ENCODE results near the gene TMEM87A.

Gene TMEM87A

DNA sequence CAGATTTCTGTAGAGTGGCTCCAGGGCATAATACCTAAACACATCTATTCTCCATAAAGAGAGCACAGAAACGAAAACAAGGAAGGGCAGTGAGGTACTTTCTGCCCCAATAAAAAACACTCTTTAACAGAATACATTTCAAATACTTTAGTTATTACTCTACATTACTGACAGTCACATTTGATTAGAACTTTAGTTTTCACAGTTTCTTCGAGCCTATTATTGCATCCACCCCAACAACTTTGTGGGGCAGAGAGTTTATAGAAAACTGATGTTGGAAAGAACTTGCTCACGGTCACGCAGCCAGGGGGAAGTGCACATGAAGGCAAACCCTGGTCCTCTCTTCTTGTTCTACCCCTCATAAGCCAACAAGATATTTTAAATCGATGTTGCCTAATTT is 74.1 kb downstream of the TMEM87A start:
- H3K4me1 Mint-ChIP-seq, result peaks cover 10% of the 10 kb centered on the region
- H3K9me3 Mint-ChIP-seq, result no peaks in the 10 kb centered on the region
- no peaks in the 10 kb centered on the region for H3K27me3 Mint-ChIP-seq
- no peak overlapping the region for H3K27ac Mint-ChIP-seq
- H3K4me3 Mint-ChIP-seq, result no peak overlapping the region
- ATAC-seq, result no peak
- H3K36me3 Mint-ChIP-seq, result peaks cover 59% of the 10 kb centered on the region

DNA sequence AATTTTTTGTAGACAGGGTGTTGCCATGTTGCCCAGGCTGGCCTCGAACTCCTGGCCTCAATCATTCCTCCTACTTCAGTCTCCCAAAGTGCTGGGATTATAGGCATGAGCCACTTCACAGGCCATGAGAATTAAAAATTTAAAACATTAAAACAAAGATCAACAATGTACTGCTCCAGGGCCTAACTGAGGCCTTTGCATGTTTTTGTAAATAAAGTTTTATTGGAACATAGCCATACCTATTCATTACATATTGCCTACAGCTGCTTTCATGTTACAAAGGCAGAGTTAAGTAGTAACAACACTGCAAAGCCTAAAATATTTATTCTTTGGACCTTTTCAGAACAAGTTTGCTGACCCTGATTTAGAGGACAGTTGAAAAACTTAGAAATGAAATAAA is 74.7 kb downstream of the TMEM87A start:
- no peak overlapping the region for H3K4me3 Mint-ChIP-seq
- peaks cover 65% of the 10 kb centered on the region for H3K36me3 Mint-ChIP-seq
- H3K27ac Mint-ChIP-seq, result no peak overlapping the region
- no peaks in the 10 kb centered on the region for H3K27me3 Mint-ChIP-seq
- no peaks in the 10 kb centered on the region for H3K9me3 Mint-ChIP-seq
- H3K4me1 Mint-ChIP-seq, result peaks cover 10% of the 10 kb centered on the region
- no peak for ATAC-seq

DNA sequence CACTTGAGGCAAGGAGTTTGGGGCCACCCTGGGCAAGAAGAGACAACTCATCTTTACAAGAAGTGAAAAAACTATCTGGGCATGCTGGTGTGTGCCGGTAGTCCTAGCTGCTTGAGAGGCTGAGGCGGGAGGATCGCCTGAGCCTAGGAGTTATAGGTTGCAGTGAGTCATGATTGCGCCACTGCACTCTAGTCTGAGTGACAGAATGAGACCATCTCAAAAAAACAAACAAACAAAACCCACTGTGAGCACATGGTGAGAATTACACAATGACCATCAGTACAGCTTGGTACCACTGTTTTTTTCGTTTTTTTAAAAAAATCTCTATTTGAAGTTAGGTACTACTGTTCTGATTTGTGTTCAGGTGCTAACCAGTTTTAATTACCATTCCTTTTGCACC is 78.7 kb downstream of the TMEM87A start:
- peaks cover 68% of the 10 kb centered on the region for H3K36me3 Mint-ChIP-seq
- no peak overlapping the region for H3K27ac Mint-ChIP-seq
- ATAC-seq, result no peak
- H3K4me1 Mint-ChIP-seq, result peaks cover 25% of the 10 kb centered on the region
- no peaks in the 10 kb centered on the region for H3K9me3 Mint-ChIP-seq
- no peak overlapping the region for H3K4me3 Mint-ChIP-seq
- no peaks in the 10 kb centered on the region for H3K27me3 Mint-ChIP-seq

DNA sequence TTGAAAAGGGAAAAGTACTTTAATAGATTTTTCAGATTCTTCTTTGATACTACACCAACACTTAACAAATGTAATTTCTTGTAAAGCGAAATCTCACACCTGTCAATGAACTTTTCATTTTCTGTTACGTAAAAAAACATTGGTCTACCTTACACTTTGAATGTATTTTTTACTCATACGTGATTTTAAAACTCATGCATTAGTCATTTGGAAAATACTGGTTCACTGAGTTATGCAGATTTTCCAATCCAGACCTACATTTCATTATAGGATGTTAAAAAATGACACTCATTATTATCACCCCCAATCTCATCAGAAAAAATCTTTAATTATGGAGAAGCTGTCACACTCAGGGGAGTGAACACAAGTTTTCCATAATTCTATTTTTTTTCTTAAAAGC is 79.8 kb downstream of the TMEM87A start:
- Mint-ChIP-seq H3K4me3 (no peak overlapping the region), H3K27ac (no peak overlapping the region), H3K36me3 (peaks cover 68% of the 10 kb centered on the region), H3K4me1 (peaks cover 25% of the 10 kb centered on the region), H3K9me3 (no peaks in the 10 kb centered on the region), H3K27me3 (no peaks in the 10 kb centered on the region)
- no peak for ATAC-seq

DNA sequence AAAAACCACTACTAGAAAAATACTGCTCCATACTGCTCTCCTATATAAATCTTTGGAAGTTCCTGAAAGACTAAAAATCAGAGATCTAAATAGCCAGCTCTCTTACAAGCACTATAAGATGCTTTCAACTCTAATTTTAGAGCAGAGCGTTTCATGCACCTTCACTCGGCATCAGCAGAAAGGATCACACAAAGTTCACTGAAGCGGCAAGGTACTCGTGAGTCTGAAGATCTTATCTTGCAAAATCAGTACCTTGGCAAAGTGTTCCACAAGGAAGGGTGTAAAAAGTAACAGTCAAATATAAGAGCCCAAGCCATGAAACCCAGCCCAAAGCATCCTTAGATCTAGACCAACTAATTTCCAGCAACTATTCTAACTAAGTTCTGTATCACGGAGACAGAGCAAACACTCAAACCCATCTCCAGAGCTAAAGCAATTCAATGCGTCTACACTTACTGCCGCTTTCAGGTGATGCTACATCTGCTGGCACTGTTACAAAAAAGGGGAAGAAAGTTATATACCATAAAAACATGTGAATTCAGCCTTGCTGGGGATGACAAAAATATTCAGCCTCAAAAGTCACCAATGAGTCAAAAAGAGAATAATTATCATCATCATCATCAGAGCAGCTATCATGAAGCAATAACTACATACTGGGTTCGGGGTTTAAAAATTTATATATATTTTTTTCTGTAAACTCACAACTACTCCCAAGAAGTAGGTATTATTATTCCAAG is 81.5 kb downstream of the TMEM87A start:
- H3K4me3 Mint-ChIP-seq, result no peak overlapping the region
- peak overlapping the region; percentile 72 for H3K27ac Mint-ChIP-seq
- peaks cover 68% of the 10 kb centered on the region for H3K36me3 Mint-ChIP-seq
- peaks cover 25% of the 10 kb centered on the region for H3K4me1 Mint-ChIP-seq
- ATAC-seq, result peak; percentile 31
- H3K27me3 Mint-ChIP-seq, result no peaks in the 10 kb centered on the region
- no peaks in the 10 kb centered on the region for H3K9me3 Mint-ChIP-seq

DNA sequence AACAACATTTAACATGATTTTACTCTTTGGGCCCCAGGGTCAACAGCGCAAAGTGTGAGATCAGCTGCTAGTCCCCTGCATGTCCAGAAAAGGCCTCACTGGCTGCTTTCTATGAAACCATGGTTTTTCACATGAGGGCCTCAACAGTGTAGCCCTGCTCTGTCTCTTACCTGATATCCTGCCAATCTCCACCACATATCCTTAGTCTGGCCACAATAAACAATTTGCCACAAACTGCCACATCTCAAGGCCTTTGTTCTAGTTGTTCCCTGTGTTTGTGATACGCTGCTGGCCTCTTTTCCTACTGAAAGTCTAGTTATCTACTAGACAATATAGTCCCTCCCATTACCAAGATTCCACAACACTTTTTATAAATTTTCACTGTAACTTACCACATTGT is 82.9 kb downstream of the TMEM87A start:
- Mint-ChIP-seq H3K4me3 (no peak overlapping the region), H3K36me3 (peaks cover 67% of the 10 kb centered on the region)

DNA sequence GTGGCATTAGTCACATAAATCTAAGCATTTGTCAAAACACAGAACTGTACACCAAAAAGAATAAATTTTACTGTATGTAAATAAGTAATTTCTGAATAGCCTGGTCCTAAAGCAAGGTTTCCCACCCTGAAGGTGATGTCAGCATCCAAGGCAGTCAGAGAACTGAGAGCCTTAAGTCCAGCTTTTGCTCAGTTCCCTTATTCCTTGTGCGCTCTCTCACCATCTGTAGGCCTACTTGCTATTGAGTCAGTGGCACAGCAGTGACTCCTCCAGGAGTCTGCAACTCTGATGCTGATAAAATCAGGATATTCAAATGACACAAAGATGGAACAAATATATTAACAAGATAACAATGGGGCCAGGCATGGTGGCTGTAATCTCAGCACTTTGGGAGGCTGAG is 87.4 kb downstream of the TMEM87A start:
- ATAC-seq, result no peak
- H3K4me1 Mint-ChIP-seq, result peaks cover 11% of the 10 kb centered on the region
- H3K27me3 Mint-ChIP-seq, result no peaks in the 10 kb centered on the region
- no peak overlapping the region for H3K4me3 Mint-ChIP-seq
- peaks cover 72% of the 10 kb centered on the region for H3K36me3 Mint-ChIP-seq
- H3K27ac Mint-ChIP-seq, result no peak overlapping the region
- H3K9me3 Mint-ChIP-seq, result no peaks in the 10 kb centered on the region

More for the DNA sequence above, 82.9 kb downstream of the TMEM87A start:
- Mint-ChIP-seq H3K9me3 (no peaks in the 10 kb centered on the region), H3K27ac (no peak overlapping the region), H3K27me3 (no peaks in the 10 kb centered on the region), H3K4me1 (peaks cover 25% of the 10 kb centered on the region)
- ATAC-seq, result no peak

DNA sequence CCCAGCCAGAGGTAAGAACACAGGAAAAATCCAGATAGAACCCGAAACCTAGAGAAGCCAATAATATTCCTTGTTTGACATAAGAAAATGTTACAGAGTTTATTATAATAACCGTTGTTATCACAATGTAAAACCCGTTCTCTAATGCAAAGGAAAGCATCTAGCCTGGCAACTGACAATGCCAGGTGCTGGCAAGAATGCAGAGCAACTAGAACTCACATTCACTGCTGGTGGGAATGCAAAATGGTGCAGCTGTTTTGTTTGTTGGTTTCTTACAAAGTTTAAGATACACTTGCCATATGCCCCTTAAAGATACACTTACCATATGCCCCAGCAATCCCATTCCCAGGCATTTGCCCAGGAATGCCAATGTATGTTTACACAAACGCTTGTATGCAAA is 88.5 kb downstream of the TMEM87A start:
- Mint-ChIP-seq H3K36me3 (peaks cover 72% of the 10 kb centered on the region), H3K4me3 (no peak overlapping the region), H3K27me3 (no peaks in the 10 kb centered on the region), H3K27ac (peak overlapping the region; percentile 29), H3K4me1 (peaks cover 11% of the 10 kb centered on the region), H3K9me3 (no peaks in the 10 kb centered on the region)
- no peak for ATAC-seq

DNA sequence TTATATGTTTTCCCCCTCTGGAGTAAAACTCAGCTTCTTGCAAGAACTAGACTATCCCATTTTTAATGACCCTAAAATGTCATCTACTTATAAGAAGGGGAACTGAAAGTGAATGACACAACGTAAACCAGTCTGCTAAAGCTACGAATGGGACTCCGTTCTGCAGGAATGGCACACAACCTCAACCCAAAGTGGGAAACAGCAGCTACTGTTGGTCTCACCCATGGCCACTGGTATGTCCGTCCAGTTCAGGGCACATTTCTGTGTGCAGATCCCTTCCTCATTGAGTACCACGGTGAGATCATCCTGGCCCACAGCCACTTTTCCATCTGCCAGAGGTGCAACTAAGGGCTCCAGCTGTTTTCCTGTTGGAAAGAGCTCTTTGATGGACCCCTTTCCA is 88.9 kb downstream of the TMEM87A start:
- no peaks in the 10 kb centered on the region for H3K27me3 Mint-ChIP-seq
- no peak overlapping the region for H3K4me3 Mint-ChIP-seq
- peak; percentile 48 for ATAC-seq
- H3K36me3 Mint-ChIP-seq, result peaks cover 71% of the 10 kb centered on the region
- no peaks in the 10 kb centered on the region for H3K9me3 Mint-ChIP-seq
- peak overlapping the region; percentile 29 for H3K27ac Mint-ChIP-seq
- H3K4me1 Mint-ChIP-seq, result peaks cover 11% of the 10 kb centered on the region

DNA sequence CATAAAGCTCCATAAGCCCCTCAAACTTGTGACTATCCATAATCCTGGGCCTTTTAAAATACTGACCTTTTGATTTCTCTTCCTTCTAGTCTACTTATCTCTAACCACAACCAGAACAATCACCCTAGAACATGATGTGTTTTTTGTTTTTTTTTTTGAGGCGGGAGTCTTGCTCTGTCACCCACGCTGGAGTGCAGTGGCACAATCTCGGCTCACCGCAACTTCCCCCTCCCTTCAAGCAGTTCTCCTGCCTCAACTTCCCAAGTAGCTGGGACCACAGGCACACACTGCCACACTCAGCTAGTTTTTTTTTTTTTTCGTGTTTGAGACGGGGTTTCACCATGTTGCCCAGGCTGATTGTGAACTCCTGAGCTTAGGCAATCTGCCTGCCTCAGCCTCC is 90.3 kb downstream of the TMEM87A start:
- Mint-ChIP-seq H3K4me3 (no peak overlapping the region), H3K27ac (no peak overlapping the region), H3K36me3 (peaks cover 66% of the 10 kb centered on the region), H3K4me1 (peaks cover 11% of the 10 kb centered on the region), H3K9me3 (no peaks in the 10 kb centered on the region), H3K27me3 (no peaks in the 10 kb centered on the region)
- no peak for ATAC-seq

DNA sequence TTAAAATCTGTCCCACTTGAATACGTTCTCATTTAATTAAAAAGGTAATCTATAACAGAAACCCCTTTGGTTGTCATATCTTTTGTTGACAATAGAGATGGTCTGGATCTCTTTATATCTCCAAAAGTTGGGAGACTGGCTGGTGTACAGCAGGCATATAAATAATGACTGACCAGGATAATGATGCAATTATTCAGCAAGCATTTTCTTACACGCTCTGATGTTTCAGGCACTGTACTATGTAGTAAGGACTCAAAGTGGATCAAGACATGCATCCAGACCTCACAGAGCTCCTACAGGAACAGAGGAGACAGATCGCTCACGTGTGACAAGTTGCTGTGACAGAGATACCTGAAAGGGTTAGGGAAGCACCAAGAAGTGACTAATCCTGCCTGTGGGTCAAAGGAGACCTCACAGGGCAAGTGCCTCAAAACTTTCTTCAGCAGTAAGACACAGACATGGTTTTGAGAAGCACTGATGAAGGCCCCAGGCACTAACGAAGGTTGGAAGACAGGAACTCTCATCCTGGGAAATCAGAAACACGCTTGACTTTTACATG is 90.8 kb downstream of the TMEM87A start:
- H3K27me3 Mint-ChIP-seq, result no peaks in the 10 kb centered on the region
- H3K4me3 Mint-ChIP-seq, result no peak overlapping the region
- no peak overlapping the region for H3K27ac Mint-ChIP-seq
- H3K36me3 Mint-ChIP-seq, result peaks cover 66% of the 10 kb centered on the region
- no peaks in the 10 kb centered on the region for H3K9me3 Mint-ChIP-seq
- peaks cover 11% of the 10 kb centered on the region for H3K4me1 Mint-ChIP-seq
- no peak for ATAC-seq

DNA sequence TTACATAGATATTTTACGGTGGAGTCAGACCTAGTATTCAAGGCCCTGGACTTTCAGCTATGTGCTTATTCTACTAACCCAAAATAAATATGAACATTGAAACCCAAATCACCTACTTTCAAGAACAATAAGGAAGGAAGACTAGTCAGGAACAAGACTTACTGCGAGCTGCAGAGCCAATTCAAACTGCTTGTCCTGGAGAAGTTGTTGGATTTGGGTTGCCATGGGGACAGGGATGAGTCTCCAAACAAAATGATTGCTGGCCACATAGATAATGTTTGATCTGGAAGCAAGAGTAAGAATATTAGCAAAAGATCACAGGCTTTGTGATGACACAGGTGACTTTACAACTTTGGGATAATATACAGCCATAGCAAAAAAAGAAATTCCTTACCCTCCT is 95.2 kb downstream of the TMEM87A start:
- H3K4me3 Mint-ChIP-seq, result no peak overlapping the region
- no peaks in the 10 kb centered on the region for H3K9me3 Mint-ChIP-seq
- peaks cover 66% of the 10 kb centered on the region for H3K36me3 Mint-ChIP-seq
- H3K27me3 Mint-ChIP-seq, result no peaks in the 10 kb centered on the region
- H3K27ac Mint-ChIP-seq, result no peak overlapping the region
- ATAC-seq, result no peak
- H3K4me1 Mint-ChIP-seq, result no peaks in the 10 kb centered on the region

DNA sequence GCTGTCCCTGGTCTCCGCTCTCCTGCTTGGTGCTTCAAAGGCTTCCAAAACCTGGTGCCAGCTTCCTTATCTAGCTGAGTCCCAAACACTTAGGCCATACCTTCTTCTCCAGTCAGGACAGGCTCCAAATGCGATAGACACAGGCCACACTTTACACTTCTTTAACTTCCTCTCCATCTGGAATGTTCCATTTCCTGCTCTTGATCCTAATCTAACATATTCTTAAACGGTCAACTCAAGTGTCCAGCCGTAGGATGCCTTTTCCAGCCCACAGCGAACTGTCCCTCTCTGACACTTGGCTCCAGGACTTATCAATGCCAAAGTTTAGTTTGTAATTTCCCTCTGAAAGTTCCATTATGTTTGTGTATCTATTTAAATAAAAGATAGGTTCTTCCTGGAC is 97.6 kb downstream of the TMEM87A start:
- H3K36me3 Mint-ChIP-seq, result peaks cover 69% of the 10 kb centered on the region
- H3K4me1 Mint-ChIP-seq, result peaks cover 15% of the 10 kb centered on the region
- no peaks in the 10 kb centered on the region for H3K27me3 Mint-ChIP-seq
- no peak for ATAC-seq
- H3K27ac Mint-ChIP-seq, result no peak overlapping the region
- H3K4me3 Mint-ChIP-seq, result no peak overlapping the region
- H3K9me3 Mint-ChIP-seq, result no peaks in the 10 kb centered on the region

DNA sequence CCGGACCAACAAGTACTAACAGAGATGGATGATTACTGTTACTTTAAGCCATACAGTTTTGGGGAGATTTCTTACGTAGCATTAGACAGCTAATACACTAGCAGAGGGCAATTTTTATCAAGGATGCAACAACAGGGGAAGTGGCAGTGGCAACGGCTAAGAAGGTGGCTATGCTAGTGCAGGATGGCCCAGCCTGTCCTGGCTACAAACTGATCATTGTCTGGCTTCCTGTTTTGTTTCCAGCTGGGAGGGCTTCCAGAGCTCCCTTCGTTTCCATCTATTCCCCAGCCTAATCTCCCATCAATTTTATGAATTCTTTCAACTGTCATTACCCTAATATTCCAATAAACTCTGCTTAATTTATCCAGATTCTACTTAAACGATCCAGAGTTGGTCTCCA is 100.8 kb downstream of the TMEM87A start:
- H3K4me3 Mint-ChIP-seq, result no peak overlapping the region
- no peaks in the 10 kb centered on the region for H3K27me3 Mint-ChIP-seq
- ATAC-seq, result no peak
- H3K36me3 Mint-ChIP-seq, result peaks cover 75% of the 10 kb centered on the region
- H3K9me3 Mint-ChIP-seq, result no peaks in the 10 kb centered on the region
- peaks cover 15% of the 10 kb centered on the region for H3K4me1 Mint-ChIP-seq
- no peak overlapping the region for H3K27ac Mint-ChIP-seq

DNA sequence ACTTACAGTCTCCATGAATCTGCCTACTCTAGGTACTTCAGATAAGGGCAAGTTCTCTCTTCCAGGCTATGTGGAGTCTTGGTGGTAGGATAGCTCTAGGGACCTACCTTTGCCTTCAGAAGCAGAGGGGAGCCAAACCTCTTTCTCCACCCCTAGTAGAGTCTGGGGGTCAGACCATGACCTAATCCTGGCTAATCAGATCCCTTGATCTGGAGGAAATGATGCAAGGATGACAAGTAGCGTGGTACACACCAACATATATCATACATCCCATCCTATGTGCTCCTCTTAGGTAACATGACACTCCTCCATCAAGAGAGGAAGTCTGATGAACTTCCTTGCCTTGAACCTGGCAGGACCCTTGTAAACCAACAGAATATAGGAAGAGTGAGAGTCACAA is 101.4 kb downstream of the TMEM87A start:
- H3K27ac Mint-ChIP-seq, result peak overlapping the region; percentile 16
- ATAC-seq, result no peak
- H3K4me3 Mint-ChIP-seq, result no peak overlapping the region
- H3K36me3 Mint-ChIP-seq, result peaks cover 78% of the 10 kb centered on the region
- no peaks in the 10 kb centered on the region for H3K27me3 Mint-ChIP-seq
- H3K9me3 Mint-ChIP-seq, result no peaks in the 10 kb centered on the region
- peaks cover 15% of the 10 kb centered on the region for H3K4me1 Mint-ChIP-seq

DNA sequence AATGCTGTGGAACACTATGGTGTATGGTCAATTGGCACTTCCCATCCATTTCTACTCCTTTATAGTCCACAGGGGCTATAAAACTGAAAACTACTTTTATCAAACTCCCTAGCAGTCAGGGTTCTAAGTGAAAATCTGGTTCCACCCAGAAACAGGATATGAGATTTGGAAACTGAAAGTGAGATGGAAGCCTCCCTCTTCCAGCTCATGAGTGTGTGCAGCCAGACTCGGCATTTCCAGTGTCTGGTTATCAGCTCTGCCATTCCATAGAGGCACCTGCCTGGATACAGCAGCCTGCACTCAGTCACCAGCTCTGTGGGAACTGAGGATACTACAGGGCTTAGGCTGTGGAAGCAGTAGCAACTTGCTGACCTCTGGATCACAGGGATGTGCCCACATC is 102.1 kb downstream of the TMEM87A start:
- peaks cover 85% of the 10 kb centered on the region for H3K36me3 Mint-ChIP-seq
- peak overlapping the region; percentile 16 for H3K27ac Mint-ChIP-seq
- H3K27me3 Mint-ChIP-seq, result no peaks in the 10 kb centered on the region
- ATAC-seq, result peak; percentile 41
- H3K4me1 Mint-ChIP-seq, result peaks cover 15% of the 10 kb centered on the region
- H3K9me3 Mint-ChIP-seq, result no peaks in the 10 kb centered on the region
- no peak overlapping the region for H3K4me3 Mint-ChIP-seq

Measured in stimulated activated memory B cell treated with anti-CD40 and anti-IgM and Interleukin-4, amounts not matched to agents 10 μg/mL and 1 μg/mL and 100 μg/mL, for 72 hours (primary cell).